Measurements from ENCODE around the gene RAB6D. TPM values are rescaled to one million over a fixed set of nuclear protein-coding genes. Genes with fewer than 3 reads are reported as not detected.
A peak's percentile ranks its signal among the peaks of the same experiment; 100 is the strongest.
"Not testable (repeated sequence)": the region's sequence is repeated elsewhere in the genome, so short reads cannot be mapped to it uniquely, and the experiment has no call there.

RAB6D gene
- total RNA-seq, 1 experiment from 2014 or later, result not detected

- not testable (repeated sequence) for H2BK12ac ChIP-seq (ENCODE audit: insufficient read length, low read depth, low read length); H3K14ac ChIP-seq (ENCODE audit: insufficient read depth, low read length); H3K79me2 ChIP-seq (ENCODE audit: insufficient read depth, low read length); H3K27ac Mint-ChIP-seq; H3K9ac ChIP-seq (ENCODE audit: extremely low read depth, insufficient read length, low read length); H3K9me3 ChIP-seq (ENCODE audit: control insufficient read depth, low read depth, low read length); H3K18ac ChIP-seq (ENCODE audit: insufficient read length, low read depth, low read length); H4K8ac ChIP-seq (replicated peaks; ENCODE audit: insufficient read length, low read depth, low read length); H3K27me3 ChIP-seq (ENCODE audit: insufficient read depth, low read length); H3K56ac ChIP-seq (ENCODE audit: insufficient read length, low read depth, low read length); DNase-seq; H4K20me1 ChIP-seq (ENCODE audit: control insufficient read depth, insufficient read depth, insufficient read length); H4K5ac ChIP-seq (ENCODE audit: insufficient read length, low read depth, low read length); H2AK5ac ChIP-seq (ENCODE audit: insufficient read length, low read length); H3K4me2 ChIP-seq (ENCODE audit: insufficient read depth, insufficient read length, low read length); H3K36me3 Mint-ChIP-seq (ENCODE audit: insufficient read depth in 1 of 3, low read depth in 3 of 3); H3K23ac ChIP-seq (ENCODE audit: insufficient read length, low read depth, low read length); H2AFZ ChIP-seq (ENCODE audit: low read length); H3K4me3 Mint-ChIP-seq; H2BK5ac ChIP-seq (ENCODE audit: insufficient read length, low read length); H3K23me2 ChIP-seq (ENCODE audit: insufficient read length, low read depth, low read length, poor library complexity, severe bottlenecking); H2BK20ac ChIP-seq (ENCODE audit: low read depth, low read length, poor library complexity, severe bottlenecking); H3K79me1 ChIP-seq (ENCODE audit: insufficient read depth, low read depth, low read length, poor library complexity, severe bottlenecking); H3T11ph ChIP-seq (ENCODE audit: low read length); H3K27ac ChIP-seq (ENCODE audit: insufficient read length, low read depth, low read length); H4K91ac ChIP-seq (ENCODE audit: insufficient read length, low read depth, low read length); H3K4ac ChIP-seq (ENCODE audit: low read depth, low read length); H2BK15ac ChIP-seq (ENCODE audit: low read depth, low read length); H2BK120ac ChIP-seq (ENCODE audit: low read depth, low read length, poor library complexity, severe bottlenecking); H3K4me1 ChIP-seq (ENCODE audit: insufficient read depth, low read length); H3K9me3 Mint-ChIP-seq; H3K4me1 Mint-ChIP-seq
- TF ChIP-seq, protein P1, sequence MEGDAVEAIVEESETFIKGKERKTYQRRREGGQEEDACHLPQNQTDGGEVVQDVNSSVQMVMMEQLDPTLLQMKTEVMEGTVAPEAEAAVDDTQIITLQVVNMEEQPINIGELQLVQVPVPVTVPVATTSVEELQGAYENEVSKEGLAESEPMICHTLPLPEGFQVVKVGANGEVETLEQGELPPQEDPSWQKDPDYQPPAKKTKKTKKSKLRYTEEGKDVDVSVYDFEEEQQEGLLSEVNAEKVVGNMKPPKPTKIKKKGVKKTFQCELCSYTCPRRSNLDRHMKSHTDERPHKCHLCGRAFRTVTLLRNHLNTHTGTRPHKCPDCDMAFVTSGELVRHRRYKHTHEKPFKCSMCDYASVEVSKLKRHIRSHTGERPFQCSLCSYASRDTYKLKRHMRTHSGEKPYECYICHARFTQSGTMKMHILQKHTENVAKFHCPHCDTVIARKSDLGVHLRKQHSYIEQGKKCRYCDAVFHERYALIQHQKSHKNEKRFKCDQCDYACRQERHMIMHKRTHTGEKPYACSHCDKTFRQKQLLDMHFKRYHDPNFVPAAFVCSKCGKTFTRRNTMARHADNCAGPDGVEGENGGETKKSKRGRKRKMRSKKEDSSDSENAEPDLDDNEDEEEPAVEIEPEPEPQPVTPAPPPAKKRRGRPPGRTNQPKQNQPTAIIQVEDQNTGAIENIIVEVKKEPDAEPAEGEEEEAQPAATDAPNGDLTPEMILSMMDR (conservative IDR thresholded peaks at IDR 0.05), result peak; percentile 28; the same call in 2 of the 3 replicates
- peaks cover 20% of the 10 kb centered on the region for H3K27me3 Mint-ChIP-seq (ENCODE audit: low read depth)
- no CpG with 5 or more reads among the region's 6 CpGs for WGBS (ENCODE audit: extremely low coverage, insufficient read length, low lambda C conversion rate)
These were observed 28.6 kb downstream of the RAB6D start for GRCh38 chr2:131335319-131335718.

GRCh38 chr2:131332709-131333108, 31.3 kb downstream of the RAB6D start:
- not testable (repeated sequence) for H3K9me3 ChIP-seq (ENCODE audit: control insufficient read depth, low read depth, low read length); H2AK5ac ChIP-seq (ENCODE audit: insufficient read length, low read length); H2BK15ac ChIP-seq (ENCODE audit: low read depth, low read length); DNase-seq; H2BK20ac ChIP-seq (ENCODE audit: low read depth, low read length, poor library complexity, severe bottlenecking); H3K14ac ChIP-seq (ENCODE audit: insufficient read depth, low read length); H4K5ac ChIP-seq (ENCODE audit: insufficient read length, low read depth, low read length); H3K9ac ChIP-seq (ENCODE audit: extremely low read depth, insufficient read length, low read length); H2BK5ac ChIP-seq (ENCODE audit: insufficient read length, low read length); H3K27ac Mint-ChIP-seq; H3K4me1 ChIP-seq (ENCODE audit: insufficient read depth, low read length); H2BK120ac ChIP-seq (ENCODE audit: low read depth, low read length, poor library complexity, severe bottlenecking); H3K27ac ChIP-seq (ENCODE audit: insufficient read length, low read depth, low read length); H2BK12ac ChIP-seq (ENCODE audit: insufficient read length, low read depth, low read length); H3T11ph ChIP-seq (ENCODE audit: low read length); H4K8ac ChIP-seq (replicated peaks; ENCODE audit: insufficient read length, low read depth, low read length); H3K27me3 ChIP-seq (ENCODE audit: insufficient read depth, low read length); H3K23me2 ChIP-seq (ENCODE audit: insufficient read length, low read depth, low read length, poor library complexity, severe bottlenecking); H3K79me2 ChIP-seq (ENCODE audit: insufficient read depth, low read length); H3K36me3 Mint-ChIP-seq (ENCODE audit: insufficient read depth in 1 of 3, low read depth in 3 of 3); H3K23ac ChIP-seq (ENCODE audit: insufficient read length, low read depth, low read length); H4K20me1 ChIP-seq (ENCODE audit: control insufficient read depth, insufficient read depth, insufficient read length); H3K56ac ChIP-seq (ENCODE audit: insufficient read length, low read depth, low read length); H3K4me1 Mint-ChIP-seq; H3K79me1 ChIP-seq (ENCODE audit: insufficient read depth, low read depth, low read length, poor library complexity, severe bottlenecking); H4K91ac ChIP-seq (ENCODE audit: insufficient read length, low read depth, low read length); H3K4me2 ChIP-seq (ENCODE audit: insufficient read depth, insufficient read length, low read length); H3K18ac ChIP-seq (ENCODE audit: insufficient read length, low read depth, low read length); H3K4me3 Mint-ChIP-seq; H3K4ac ChIP-seq (ENCODE audit: low read depth, low read length); H2AFZ ChIP-seq (ENCODE audit: low read length); H3K9me3 Mint-ChIP-seq
- peaks cover 37% of the 10 kb centered on the region for H3K27me3 Mint-ChIP-seq (ENCODE audit: low read depth)
- no CpG with 5 or more reads among the region's 3 CpGs for WGBS (ENCODE audit: extremely low coverage, insufficient read length, low lambda C conversion rate)

Data from H9 (cell line).